Right lobe of liver (tissue), 4 donors: ENCODE results near the gene RBM14.

Experiments used
- CTCF ChIP-seq, 4 donors: fragments of 200-600 bp in 3 of 4; fragments of 450-650 bp in 1 of 4; IDR thresholded peaks; one replicate each; pipeline versions ENCODE4 v1.5.1 to v1.8.0; 2016 to 2022; ENCODE audit warnings: antibody characterized with exemption in 4 of 4, mild to moderate bottlenecking in 2 of 4
- POLR2A ChIP-seq: fragments of 450-650 bp; IDR thresholded peaks from one replicate; pipeline ENCODE4 v1.6.1; 2017; ENCODE audit warnings: antibody characterized with exemption, mild to moderate bottlenecking
- donor health status: DM: no; HTN: no; CAD: no.
- donor health status: DM: no; HTN: no; CAD: no.
- donor health status: DM: no; HTN: yes; CAD: no.

- TF ChIP-seq CTCF (IDR thresholded peaks at IDR 0.05): no peak
- TF ChIP-seq POLR2A: no peak
Measured at GRCh38 chr11:66609721-66610617, 6.5 kb upstream of the RBM14 start.
